Activated T-cell treated with anti-CD3 and anti-CD28 coated beads, Interleukin-2, amount 50 U/mL, for 72 hours (primary cell): ENCODE results near the gene ITPRIPL2. TPM values are rescaled to one million over a fixed set of nuclear protein-coding genes. Genes with fewer than 3 reads are reported as not detected.

Experiments used
- ATAC-seq, 2 donors: fragments of 150-1000 bp; cut with Tn5 transposase; replicated peaks in 1 of 2; 2 replicates each; pipeline ENCODE4 v1.10.0; 2021; ENCODE audit warnings: moderate library complexity in 2 of 2, mild to moderate bottlenecking in 1 of 2
- DNase-seq, 2 donors: peaks; one replicate each; pipeline ENCODE4 v3.0.0; 2021 to 2022; ENCODE audit warnings: mixed read lengths in 1 of 2
- H3K27ac Mint-ChIP-seq: one replicate; pipeline ENCODE4 v1.8.0; 2022; ENCODE audit warnings: mild to moderate bottlenecking, moderate library complexity, mixed read lengths
- H3K27me3 Mint-ChIP-seq: one replicate; pipeline ENCODE4 v1.8.0; 2022; ENCODE audit warnings: low read depth, mixed read lengths
- H3K36me3 Mint-ChIP-seq, 2 donors: one replicate each; pipeline ENCODE4 v1.8.0; 2022; ENCODE audit warnings: mixed read lengths in 2 of 2, mild to moderate bottlenecking in 1 of 2; ENCODE audit not compliant: insufficient read depth in 2 of 2
- H3K4me1 Mint-ChIP-seq: one replicate; pipeline ENCODE4 v1.8.0; 2022; ENCODE audit warnings: low read depth, mixed read lengths
- H3K4me3 Mint-ChIP-seq, 2 donors: one replicate each; pipeline ENCODE4 v1.8.0; 2022; ENCODE audit warnings: mild to moderate bottlenecking in 2 of 2, mixed read lengths in 2 of 2, moderate library complexity in 2 of 2
- H3K9me3 Mint-ChIP-seq, 2 donors: one replicate each; pipeline ENCODE4 v1.8.0; 2022; ENCODE audit warnings: mixed read lengths in 2 of 2
- total RNA-seq, 2 donors: library from RNA; stranded (reverse); gene quantifications; one replicate each; pipeline ENCODE4 v1.2.3, GENCODE V29; 2022

ITPRIPL2 gene
- total RNA-seq, 2 donors from 2014 or later = 6.7 to 9.3 TPM

DNA sequence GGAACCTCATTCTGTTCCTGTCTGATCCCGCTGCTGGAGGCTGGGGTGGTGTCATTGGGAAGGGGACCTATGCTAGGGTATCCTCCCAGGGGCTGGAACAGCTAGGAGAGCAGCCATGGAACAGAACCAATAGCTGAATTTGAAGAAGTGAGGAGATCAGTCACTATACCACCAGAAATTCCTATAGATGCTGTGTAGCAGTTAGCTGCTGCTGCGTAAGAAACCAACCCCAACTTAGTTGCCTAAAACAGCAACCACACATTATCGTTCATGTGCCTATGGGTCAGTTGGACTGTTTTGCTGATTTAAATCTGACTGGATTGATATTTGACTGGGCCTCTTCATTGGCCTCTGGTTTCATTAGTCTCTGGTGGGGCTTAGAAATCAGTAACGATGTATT is 33.9 kb downstream of the ITPRIPL2 start:
- DNase-seq (no peak), ATAC-seq (no peak)
- peaks cover 12% of the 10 kb centered on the region for H3K27me3 Mint-ChIP-seq
- peaks cover 3 to 4% of the 10 kb centered on the region in 2 donors for H3K9me3 Mint-ChIP-seq
- no peaks in the 10 kb centered on the region for H3K4me1 Mint-ChIP-seq
- no peak overlapping the region for H3K27ac Mint-ChIP-seq
- H3K36me3 Mint-ChIP-seq = peaks cover 0 to 1% of the 10 kb centered on the region in 2 donors
- no peak overlapping the region for H3K4me3 Mint-ChIP-seq

- no peak for ATAC-seq
- Mint-ChIP-seq H3K9me3 (peaks cover 4% of the 10 kb centered on the region in 2 donors), H3K36me3 (peaks cover 0 to 1% of the 10 kb centered on the region in 2 donors), H3K27me3 (peaks cover 14% of the 10 kb centered on the region), H3K27ac (no peak overlapping the region), H3K4me3 (no peak overlapping the region), H3K4me1 (no peaks in the 10 kb centered on the region)
- DNase-seq = no peak
Observed at GRCh38 chr16:19148189-19148588, 34.4 kb downstream of the ITPRIPL2 start.

GRCh38 chr16:19151310-19151709 is 37.5 kb downstream of the ITPRIPL2 start:
- H3K4me3 Mint-ChIP-seq = no peak overlapping the region
- no peaks in the 10 kb centered on the region for H3K4me1 Mint-ChIP-seq
- H3K27me3 Mint-ChIP-seq = peaks cover 32% of the 10 kb centered on the region
- DNase-seq (no peak), ATAC-seq (no peak)
- no peak overlapping the region for H3K27ac Mint-ChIP-seq
- H3K9me3 Mint-ChIP-seq = peaks cover 5 to 6% of the 10 kb centered on the region in 2 donors
- peaks cover 0 to 1% of the 10 kb centered on the region in 2 donors for H3K36me3 Mint-ChIP-seq

GRCh38 chr16:19152042-19152441 is 38.3 kb downstream of the ITPRIPL2 start:
- ATAC-seq = no peak
- Mint-ChIP-seq H3K4me1 (no peaks in the 10 kb centered on the region), H3K27me3 (peaks cover 32% of the 10 kb centered on the region), H3K9me3 (peaks cover 7 to 9% of the 10 kb centered on the region in 2 donors), H3K27ac (no peak overlapping the region), H3K4me3 (no peak overlapping the region), H3K36me3 (peaks cover 0 to 1% of the 10 kb centered on the region in 2 donors)
- DNase-seq = no peak

- DNase-seq (no peak), ATAC-seq (no peak)
- H3K4me3 Mint-ChIP-seq = no peak overlapping the region
- peaks cover 29% of the 10 kb centered on the region for H3K27me3 Mint-ChIP-seq
- no peak overlapping the region for H3K27ac Mint-ChIP-seq
- peaks cover 0 to 1% of the 10 kb centered on the region in 2 donors for H3K36me3 Mint-ChIP-seq
- H3K9me3 Mint-ChIP-seq = peaks cover 4 to 5% of the 10 kb centered on the region in 2 donors
- H3K4me1 Mint-ChIP-seq = no peaks in the 10 kb centered on the region
Observed at GRCh38 chr16:19153876-19154275, 40.1 kb downstream of the ITPRIPL2 start.

DNA sequence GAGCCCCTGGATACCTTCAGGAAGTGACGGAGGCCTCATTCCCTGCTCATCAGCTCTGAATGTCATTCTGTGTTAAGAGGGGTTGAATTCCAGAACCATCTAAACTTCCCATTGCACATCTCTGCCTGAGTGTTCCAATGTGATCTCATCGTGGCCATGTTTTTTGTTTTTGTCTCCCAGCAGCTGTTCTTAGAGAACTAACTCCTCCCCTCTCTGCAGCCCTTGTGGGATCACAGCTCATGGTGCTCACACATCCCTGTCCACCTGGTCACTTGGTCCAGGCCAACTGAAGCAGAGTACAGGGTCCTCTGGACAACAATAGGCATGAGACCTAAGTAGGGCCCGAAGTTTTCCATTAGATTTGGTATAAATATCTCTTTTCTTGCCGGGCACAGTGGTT is 48.3 kb downstream of the ITPRIPL2 start:
- no peak for DNase-seq

DNA sequence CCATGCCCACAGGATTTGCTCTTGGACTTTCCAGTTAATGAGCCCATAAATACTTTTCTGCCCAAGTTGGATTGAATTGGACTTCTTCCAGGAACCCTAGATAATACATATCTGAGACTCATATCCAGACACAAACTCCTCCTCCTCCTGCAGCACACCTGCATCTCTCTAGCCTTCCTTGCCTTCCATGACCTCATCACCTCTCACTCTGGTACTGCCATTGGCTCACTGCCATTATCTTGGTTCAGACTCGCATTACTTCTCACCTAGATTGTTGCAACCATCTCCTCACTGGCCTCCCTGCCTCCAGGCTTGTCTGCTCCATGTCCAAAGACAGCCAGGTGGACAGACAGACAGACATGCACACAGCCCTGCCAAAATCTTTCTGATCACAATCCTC is 49.5 kb downstream of the ITPRIPL2 start:
- Mint-ChIP-seq H3K36me3 (peaks cover 3 to 4% of the 10 kb centered on the region in 2 donors), H3K9me3 (peaks cover 4% of the 10 kb centered on the region in 2 donors), H3K4me1 (no peaks in the 10 kb centered on the region), H3K27ac (no peak overlapping the region), H3K4me3 (no peak overlapping the region), H3K27me3 (peaks cover 7% of the 10 kb centered on the region)
- ATAC-seq = no peak
- DNase-seq = no peak

More for the DNA sequence above, 48.3 kb downstream of the ITPRIPL2 start:
- H3K36me3 Mint-ChIP-seq = peaks cover 3 to 4% of the 10 kb centered on the region in 2 donors
- peaks cover 7% of the 10 kb centered on the region for H3K27me3 Mint-ChIP-seq
- peaks cover 4% of the 10 kb centered on the region in 2 donors for H3K9me3 Mint-ChIP-seq
- no peak overlapping the region for H3K27ac Mint-ChIP-seq
- H3K4me1 Mint-ChIP-seq = no peaks in the 10 kb centered on the region
- no peak for ATAC-seq
- no peak overlapping the region for H3K4me3 Mint-ChIP-seq

DNA sequence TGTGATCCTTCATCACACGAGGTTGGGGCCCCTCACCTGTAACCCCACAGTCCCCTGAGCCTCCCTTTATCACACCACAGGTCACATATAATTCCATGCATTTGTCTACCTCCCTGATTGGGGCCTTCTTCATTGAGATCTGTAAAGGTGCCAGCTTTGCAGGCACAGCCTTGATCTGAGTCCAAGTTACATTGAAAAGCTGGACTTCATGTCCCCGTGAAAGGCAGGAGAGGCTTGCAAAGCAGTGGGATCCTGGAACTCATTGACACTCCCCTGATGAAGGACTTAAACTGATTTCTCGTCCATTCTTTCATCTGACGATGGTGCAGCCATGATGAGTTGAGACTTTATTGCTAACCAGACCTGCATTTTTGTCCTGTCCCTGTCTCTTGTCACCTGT is 50.5 kb downstream of the ITPRIPL2 start:
- Mint-ChIP-seq H3K4me3 (no peak overlapping the region), H3K27me3 (peaks cover 2% of the 10 kb centered on the region), H3K9me3 (peaks cover 4% of the 10 kb centered on the region in 2 donors), H3K4me1 (no peaks in the 10 kb centered on the region), H3K36me3 (peaks cover 3 to 4% of the 10 kb centered on the region in 2 donors), H3K27ac (no peak overlapping the region)
- DNase-seq (no peak), ATAC-seq (no peak)

GRCh38 chr16:19165101-19165500 is 51.3 kb downstream of the ITPRIPL2 start:
- Mint-ChIP-seq H3K36me3 (peaks cover 3 to 4% of the 10 kb centered on the region in 2 donors), H3K27ac (no peak overlapping the region), H3K4me3 (no peak overlapping the region), H3K9me3 (peaks cover 4% of the 10 kb centered on the region in 2 donors), H3K27me3 (peaks cover 9% of the 10 kb centered on the region), H3K4me1 (no peaks in the 10 kb centered on the region)
- DNase-seq (no peak), ATAC-seq (no peak)

DNA sequence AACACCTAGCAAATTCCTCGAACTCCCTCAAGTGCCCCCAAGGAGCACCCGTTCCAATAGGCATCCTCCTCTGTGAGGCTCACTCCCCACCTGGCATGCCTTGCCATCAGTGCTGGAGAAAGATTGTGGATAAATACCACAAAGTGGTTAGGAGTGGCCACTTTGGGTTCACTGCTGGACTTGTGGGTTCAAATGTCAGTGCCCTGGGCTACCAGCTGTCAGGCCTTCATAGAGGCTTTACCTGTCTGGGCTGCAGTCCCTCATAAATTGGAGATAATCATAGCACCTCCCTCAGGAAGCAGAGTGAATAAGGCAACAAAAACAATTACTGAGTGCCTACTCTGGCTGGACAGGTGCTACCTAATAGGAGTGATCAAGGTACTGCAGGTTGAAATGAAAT is 52.7 kb downstream of the ITPRIPL2 start:
- H3K4me3 Mint-ChIP-seq = no peak overlapping the region
- ATAC-seq = no peak
- no peak for DNase-seq

DNA sequence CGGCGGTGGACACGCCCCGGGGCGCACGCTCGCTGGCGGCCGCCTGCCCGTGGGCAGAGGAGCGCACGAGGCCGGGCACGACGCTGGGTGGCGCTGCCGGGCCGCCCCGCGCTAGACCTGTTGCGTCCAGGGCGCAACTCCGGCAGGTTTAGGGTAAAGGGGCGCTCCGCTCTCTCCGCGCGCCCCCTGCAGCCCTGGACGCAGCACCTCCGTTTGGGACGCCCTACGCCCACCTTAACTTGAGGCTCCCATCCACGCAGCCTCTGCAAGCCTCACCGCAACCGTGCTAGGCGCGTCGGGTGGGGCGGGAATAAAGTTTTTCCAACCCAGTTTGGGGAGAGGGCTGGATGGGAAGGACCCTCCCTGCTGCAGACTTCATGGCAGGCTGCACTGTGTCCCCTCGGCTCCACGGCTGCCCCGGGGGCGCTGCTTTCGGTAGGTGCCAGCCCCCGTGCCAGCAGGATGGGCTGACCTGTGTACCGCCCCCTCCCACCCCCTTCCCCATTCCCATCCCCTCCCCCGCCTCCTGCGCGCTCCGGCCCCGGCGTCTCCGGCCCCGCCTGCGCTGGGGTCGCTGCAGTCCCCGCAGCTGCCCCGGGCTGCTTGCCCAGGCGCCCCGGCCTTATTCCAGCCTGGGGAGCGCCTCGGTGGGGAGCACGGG is 54.1 kb downstream of the ITPRIPL2 start, which contains the start of gene SYT17:
SYT17 (plus strand) TSS at position 531 of the 661 bp plus-strand sequence. CDS start 407 bp downstream, outside the sequence.
- Mint-ChIP-seq H3K4me1 (no peaks in the 10 kb centered on the region), H3K27me3 (peaks cover 16% of the 10 kb centered on the region), H3K27ac (no peak within 1 kb of the TSS), H3K9me3 (peaks cover 4% of the 10 kb centered on the region in 2 donors), H3K4me3 (peak within 1 kb of the TSS in 1 of 2 donors; percentile 43), H3K36me3 (peaks cover 3 to 4% of the 10 kb centered on the region in 2 donors)
- DNase-seq (peak; percentile 60 to 74), ATAC-seq (peak; percentile 93 to 95)

More for the DNA sequence above, 52.7 kb downstream of the ITPRIPL2 start:
- Mint-ChIP-seq H3K4me1 (no peaks in the 10 kb centered on the region), H3K36me3 (peaks cover 3 to 4% of the 10 kb centered on the region in 2 donors), H3K9me3 (peaks cover 4% of the 10 kb centered on the region in 2 donors), H3K27me3 (peaks cover 16% of the 10 kb centered on the region), H3K27ac (no peak overlapping the region)

DNA sequence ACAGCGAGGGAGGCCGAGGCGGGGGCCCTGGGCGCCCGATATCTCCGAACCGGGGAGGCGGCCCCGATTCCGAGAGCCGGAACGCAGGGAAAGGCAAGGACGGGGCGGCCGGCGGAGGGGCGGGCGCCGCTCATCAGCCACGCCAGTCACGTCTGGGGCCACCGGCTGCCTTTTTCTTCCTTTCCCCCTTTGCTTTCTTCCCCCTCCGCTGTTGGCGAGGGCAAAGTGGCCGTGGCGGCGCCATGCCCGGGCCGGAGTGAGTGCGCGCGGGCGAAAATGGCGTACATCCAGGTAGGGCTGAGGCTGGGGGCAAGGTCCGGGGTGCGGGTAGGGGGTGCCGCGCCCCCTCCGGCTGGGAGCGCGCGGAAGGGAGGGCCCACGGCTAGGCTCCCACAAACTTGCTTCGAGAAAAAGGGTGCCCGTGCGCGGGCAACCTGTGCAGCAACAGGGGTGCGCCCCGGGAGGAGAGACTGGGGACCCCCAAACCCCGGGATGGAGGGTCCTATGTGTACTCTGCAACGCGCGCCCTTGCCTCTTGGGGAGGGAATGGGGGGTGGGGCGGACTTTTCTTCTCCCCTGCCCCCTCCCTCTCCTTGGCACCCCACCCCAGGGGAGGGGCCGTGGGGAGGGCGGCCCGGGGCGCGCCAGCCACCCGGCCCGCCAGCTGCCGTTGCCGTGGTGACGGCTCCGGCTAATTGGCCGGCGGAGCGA is 54.8 kb downstream of the ITPRIPL2 start:
- peaks cover 16% of the 10 kb centered on the region for H3K27me3 Mint-ChIP-seq
- no peak for DNase-seq
- peaks cover 0 to under 1% of the 10 kb centered on the region in 2 donors for H3K9me3 Mint-ChIP-seq
- H3K4me3 Mint-ChIP-seq = no peak overlapping the region
- H3K4me1 Mint-ChIP-seq = no peaks in the 10 kb centered on the region
- no peak overlapping the region for H3K27ac Mint-ChIP-seq
- no peak for ATAC-seq
- peaks cover 0 to under 1% of the 10 kb centered on the region in 2 donors for H3K36me3 Mint-ChIP-seq

GRCh38 chr16:19169082-19169639 is 55.4 kb downstream of the ITPRIPL2 start:
- ATAC-seq (no peak), DNase-seq (no peak)
- no peaks in the 10 kb centered on the region for H3K4me1 Mint-ChIP-seq
- no peaks in the 10 kb centered on the region for H3K36me3 Mint-ChIP-seq
- H3K27ac Mint-ChIP-seq = no peak overlapping the region
- peaks cover 16% of the 10 kb centered on the region for H3K27me3 Mint-ChIP-seq
- no peaks in the 10 kb centered on the region for H3K9me3 Mint-ChIP-seq
- H3K4me3 Mint-ChIP-seq = peak overlapping the region in 1 of 2 donors; percentile 10
